ENCODE measurements around the gene IQCE.
"Not testable (repeated sequence)": the region's sequence is repeated elsewhere in the genome, so short reads cannot be mapped to it uniquely, and the experiment has no call there.

Gene IQCE

DNA sequence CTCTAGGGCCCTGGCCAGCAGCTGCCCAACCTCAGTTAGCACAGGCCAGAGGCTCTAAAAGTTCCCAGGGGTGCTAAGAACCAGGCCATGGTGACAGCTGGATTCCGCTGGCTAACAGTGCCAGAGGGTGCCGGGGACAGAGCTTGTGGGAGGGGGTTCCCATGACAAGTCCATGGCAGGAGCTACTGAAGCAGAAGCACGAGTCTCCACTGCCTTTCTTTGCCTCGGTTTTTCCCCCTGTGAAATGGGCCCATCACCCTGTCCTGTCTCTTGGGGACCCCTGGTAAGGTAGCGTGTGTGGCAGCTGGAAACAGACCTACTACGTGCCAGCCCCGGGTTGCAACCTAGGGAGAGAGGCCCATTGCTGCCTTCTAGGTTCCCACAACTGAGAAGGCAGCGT is 26.0 kb upstream of the IQCE start:
- DNase-seq: not testable (repeated sequence)

DNA sequence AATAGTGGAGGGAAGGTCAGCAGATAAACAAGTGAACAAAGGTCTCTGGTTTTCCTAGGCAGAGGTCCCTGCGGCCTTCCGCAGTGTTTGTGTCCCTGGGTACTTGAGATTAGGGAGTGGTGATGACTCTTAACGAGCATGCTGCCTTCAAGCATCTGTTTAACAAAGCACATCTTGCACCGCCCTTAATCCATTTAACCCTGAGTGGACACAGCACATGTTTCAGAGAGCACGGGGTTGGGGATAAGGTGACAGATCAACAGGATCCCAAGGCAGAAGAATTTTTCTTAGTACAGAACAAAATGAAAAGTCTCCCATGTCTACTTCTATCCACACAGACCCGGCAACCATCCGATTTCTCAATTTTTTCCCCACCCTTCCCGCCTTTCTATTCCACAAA is 25.2 kb upstream of the IQCE start:
- not testable (repeated sequence) for DNase-seq

DNA sequence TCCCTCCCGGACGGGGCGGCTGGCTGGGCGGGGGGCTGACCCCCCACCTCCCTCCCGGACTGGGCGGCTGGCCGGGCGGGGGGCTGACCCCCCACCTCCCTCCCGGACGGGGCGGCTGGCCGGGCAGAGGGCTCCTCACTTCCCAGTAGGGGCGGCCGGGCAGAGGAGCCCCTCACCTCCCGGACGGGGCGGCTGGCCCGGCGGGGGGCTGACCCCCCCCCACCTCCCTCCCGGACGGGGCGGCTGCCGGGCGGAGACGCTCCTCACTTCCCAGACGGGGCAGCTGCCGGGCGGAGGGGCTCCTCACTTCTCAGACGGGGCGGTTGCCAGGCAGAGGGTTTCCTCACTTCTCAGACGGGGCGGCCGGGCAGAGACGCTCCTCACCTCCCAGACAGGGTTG is 24.6 kb upstream of the IQCE start:
- not testable (repeated sequence) for DNase-seq

DNA sequence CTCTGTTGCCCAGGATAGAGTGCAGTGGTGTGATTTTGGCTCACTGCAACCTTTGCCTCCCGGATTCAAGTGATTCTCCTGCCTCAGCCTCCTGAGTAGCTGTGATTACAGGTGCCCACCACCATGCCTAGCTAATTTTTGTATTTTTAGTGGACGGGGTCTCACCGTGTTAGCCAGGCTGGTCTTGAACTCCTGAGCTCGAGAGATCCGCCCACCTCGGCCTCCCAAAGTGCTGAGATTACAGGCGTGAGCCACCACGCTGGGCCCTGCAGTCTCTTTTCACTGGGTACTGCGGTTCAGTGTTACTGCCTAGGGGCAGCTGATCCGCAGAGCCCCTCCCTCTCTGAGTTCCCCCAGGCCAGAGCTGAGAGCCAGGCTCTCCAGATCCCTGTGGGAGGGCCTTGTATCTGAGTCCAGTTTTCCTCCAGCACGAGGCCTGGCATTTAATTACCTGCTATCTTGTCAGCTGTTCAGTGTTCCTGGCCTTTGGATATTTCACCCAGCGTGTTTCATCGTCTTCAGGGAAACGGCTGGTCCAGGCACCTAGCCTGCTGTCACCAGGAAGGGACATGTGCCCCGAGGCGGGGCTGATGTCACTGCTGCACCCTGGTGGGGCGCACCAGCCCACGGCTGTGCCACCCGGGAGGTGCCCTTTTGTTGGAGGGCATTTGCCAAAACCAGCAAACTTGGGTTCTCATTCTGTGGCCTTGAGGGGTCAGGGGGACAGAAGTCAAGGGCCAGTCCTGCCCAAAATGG is 22.7 kb upstream of the IQCE start:
- not testable (repeated sequence) for DNase-seq

DNA sequence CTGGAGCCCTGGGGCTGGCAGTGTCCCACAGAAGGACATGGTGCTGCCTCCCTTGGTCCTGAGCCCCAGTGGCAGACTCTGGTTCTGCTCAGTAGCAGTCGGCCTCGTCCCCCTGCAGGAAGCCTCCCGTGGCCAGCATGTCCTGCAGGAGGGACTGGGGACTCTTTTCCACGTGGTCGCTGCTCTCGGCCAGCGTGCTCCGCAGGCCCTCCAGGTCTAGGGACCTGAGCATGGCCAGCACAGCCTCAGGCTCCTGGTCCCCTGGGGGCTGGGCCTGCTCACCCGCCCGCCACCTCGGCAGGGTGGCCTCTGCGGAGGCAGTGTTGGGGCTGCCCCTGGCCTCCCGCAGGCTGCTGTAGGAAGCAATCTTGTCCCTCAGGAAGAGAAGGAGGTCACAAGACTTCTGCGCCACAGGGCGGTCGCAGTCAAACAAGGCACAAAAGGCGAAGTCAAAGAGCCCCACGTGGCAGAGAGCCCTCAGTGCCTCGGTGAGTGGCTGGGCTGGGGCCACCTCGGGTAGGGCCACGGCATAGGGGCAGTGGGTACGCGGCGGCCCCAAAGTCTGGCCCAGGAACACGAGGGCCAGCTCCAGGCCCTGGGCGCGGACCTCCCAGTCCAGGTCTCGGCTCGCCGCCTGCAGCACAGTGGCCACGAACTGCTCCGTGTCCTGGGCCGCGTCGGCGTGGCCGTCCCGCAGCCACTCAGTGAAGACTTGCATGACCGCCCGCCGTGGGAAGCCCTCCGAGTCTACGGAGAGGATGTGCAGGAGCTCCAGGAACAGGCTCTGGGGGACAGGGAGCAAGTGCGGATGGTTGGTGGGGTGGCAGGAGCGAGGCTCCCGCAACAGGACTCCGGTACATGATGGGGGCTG is 20.6 kb upstream of the IQCE start:
- no peak for DNase-seq

DNA sequence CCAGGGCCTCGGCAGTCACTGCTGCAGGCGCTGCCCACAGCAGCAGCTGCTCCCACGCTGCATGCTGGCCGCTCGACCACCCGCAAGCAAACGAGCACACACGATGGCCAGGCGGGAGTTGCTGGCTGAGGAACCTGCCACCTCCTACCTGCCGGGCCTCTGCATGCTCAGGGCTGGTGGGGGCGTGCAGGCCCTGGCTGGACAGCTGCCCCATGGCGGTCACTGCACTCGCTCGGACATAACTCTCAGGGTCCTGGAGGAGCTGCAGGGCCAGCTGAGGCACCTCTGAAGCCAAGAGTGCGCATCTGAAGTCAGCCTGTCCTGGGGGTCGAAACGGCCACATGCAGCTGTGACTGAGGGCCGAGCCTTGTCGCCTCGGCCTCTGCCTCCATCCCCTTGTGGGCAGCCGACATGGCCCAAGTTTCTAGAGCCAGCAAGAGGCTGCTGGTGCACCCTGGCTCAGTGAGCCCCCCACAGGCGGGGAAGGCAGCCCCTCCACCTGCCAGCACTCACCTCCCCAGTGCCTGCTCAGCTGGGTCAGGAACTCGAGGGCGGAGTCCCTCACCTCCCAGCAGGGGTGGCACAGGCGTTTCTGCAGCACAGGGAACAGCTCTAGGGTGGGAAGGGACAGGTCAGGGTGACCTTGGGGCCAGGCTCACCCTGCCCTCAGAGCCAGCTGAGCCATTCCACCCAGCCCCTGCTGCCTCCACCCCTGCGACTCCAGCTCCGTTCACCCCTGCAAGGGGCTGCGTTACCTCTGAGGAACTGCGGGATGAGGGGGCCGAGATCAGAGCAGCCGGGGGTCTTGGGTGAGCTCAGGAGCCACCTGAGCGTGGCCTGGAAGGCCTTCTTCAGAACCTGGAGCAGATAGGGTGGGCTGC is 19.5 kb upstream of the IQCE start:
- no peak for DNase-seq

DNA sequence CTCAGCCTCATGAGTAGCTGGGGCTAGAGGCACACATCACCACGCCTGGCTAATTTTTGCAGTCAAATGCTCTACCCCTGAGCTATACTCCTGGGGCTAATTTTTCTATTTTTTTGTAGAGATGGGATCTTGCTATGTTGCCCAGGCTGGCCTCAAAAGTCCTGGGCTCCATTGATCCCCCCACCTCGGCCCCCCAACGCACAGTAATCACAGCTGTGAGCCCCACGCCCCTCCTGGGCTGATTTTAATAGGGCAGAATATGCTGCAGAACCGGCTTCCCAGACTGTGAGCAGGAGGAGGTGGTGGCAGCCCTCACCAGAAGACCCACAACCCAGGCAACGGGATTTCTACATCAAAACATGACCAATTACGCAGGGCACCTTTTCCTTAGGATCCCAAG is 18.6 kb upstream of the IQCE start:
- DNase-seq: no peak

DNA sequence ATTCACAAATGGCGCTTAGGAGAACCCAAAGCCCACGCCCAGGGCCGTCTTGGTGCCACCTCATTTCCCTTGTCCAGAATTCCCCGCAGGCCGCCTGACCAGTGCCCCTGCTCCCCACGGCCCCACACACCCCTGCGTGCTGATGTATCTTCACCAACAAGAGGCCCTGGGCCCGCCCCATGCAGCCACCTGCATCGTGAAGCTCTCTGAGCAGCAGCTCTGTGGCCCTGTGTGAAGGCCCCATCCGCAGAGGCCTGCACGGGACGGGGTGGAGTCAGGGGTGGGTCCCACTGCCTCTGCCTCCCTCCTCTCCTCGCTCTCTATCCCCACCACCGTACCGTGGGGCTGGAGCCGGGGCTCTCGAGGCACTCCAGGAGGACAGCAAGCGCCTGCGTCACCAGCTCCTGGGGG is 18.1 kb upstream of the IQCE start:
- no peak for DNase-seq

DNA sequence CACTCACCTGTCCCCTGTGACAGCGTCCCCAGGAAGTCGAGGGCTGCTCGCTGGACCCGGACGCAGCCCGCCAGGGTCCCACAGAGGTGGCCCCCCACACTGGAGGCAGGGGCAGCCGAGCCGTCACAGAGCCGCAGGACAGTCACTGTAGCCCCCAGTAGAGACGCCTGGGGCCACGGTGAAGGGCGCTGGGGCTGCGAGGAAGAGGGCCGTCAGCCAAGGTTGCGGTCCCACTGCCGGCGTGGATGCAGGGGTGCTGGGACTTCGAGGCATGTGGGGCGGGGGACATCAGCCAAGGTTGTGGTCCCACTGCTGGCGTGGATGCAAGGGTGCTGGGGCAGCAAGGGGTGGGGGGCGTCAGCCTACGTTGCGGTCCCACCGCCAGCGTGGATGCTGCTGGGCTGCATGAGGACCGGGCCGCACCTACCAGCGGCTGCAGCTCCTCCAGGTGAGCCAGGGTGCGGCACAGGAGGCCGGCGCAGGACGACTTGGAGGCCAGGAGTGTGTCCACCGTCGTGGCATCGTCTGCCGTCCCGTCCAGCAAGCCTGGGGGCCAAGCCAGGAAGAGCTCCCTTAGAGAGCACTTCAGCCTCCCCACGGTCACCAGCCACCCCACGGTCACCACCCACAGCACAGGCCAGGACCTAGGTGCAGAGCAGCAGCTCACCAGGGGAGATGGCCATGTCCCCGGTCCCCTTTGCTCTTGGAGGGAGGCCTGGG is 17.3 kb upstream of the IQCE start:
- DNase-seq: no peak

DNA sequence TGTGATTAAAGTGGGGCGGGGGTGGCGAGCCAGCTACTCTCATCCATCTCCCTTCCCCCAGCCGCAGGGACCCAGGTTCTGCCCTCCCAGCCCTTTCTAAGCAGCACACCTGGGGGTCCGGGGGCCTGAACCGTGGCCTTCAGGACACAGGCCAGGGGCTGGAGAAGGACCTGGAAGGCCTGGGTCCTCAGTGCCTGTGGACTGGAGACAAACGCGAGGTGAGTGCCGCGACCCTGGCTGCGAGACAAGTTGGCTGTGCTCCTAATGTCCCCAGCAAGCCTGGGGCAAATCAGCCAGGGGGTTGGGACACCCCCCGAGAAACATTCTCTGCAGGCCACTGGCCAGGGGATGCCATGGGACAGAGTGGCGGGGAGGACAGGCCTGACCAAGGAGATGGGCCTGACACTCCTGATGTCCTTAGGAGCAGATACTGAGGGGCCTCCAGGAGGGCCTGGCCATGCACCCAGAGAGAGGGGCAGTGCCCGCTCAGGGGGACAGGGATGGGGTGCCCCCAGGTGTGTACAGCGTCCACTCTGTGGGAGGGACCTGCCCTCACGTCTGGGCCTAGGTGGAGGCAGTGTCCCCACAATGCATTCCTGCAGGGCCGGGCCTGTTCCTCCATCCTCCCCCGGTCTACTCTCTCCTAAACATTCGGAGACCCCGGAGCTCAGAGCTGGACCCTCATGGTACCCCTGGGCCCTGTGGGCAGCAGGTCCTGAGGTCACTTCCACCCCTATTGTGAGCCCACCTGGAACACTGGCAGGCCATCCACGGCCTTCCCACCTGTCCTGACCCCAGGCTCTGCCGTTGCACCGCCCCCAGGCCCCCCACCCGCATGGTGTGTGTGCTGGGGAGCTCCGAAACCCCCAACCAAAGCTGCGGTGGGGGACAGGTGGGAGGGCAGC is 16.5 kb upstream of the IQCE start:
- DNase-seq: no peak

DNA sequence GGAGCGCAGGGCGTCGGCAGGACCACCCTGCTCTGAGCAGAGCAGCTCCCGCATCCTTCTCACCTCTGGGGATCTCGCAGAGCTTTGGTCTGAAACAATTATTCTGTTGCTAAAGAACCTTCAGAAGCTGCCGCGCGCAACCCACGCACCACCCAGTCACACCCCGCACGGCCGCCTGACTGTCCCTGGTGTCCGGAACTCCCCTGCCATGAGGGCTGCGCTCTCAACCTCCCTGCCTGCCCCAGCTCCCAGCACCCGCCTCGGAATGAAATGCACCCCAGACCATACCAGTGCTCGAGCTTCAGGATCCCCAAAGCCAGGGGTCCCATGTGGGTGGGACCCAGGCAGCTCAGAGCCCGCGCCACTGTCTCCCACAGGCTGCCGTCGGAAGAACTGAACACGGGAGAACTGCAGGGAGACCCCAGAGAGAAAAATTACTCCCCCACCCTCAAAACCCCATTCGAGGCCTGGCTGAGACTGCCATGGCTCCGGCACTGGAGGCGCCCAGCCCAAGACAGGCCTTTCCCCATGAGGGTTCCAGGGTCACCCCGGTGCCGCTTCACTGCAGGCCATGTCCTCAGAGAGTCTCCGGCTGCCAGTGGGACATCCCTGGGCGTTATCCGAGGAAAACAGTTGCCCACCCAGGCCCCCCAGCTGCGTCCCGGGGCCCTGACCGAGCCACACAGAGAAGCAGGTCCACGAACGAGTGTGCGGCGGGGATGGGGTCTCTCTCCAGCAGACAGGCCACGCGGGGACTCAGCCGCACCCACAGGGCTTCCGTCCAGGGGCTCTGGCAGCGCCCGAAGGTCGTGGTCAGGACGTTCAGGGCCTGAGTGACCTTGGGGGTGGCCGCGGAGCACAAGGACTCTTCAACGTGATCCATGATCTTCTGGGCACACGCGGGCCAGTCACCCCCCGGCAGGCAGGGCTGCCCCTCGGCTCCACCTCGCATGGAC is 15.6 kb upstream of the IQCE start:
- DNase-seq: no peak

DNA sequence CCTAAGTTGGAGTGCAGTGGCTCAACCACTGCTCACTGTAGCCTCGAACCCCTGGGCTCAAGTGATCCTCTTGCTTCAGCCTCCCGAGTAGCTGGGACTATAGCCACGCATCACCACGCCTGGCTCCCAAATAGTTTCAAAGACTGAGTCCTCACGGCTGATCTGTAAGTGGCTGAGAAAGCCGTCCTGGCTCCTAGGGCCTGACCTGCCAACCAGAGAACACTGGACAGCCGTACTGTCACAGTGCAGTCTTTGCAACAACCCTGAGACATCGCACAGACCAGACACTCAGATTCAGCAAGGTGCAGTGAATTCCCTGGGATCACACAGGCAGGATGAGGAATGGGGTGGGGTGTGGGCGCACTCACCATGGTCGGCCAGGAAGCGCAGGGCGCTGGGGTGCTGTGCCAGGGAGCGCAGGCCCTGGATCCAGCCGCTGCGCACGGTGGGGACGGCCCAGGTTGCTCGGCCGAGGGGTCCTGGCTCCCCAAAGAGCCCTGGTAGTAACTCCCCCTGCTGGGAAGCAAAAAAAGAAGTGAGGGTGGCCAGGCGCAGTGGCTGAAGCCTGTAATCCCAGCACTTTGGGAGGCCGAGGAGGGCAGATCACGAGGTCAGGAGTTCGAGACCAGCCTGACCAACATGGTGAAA is 14.1 kb upstream of the IQCE start:
- no peak for DNase-seq

DNA sequence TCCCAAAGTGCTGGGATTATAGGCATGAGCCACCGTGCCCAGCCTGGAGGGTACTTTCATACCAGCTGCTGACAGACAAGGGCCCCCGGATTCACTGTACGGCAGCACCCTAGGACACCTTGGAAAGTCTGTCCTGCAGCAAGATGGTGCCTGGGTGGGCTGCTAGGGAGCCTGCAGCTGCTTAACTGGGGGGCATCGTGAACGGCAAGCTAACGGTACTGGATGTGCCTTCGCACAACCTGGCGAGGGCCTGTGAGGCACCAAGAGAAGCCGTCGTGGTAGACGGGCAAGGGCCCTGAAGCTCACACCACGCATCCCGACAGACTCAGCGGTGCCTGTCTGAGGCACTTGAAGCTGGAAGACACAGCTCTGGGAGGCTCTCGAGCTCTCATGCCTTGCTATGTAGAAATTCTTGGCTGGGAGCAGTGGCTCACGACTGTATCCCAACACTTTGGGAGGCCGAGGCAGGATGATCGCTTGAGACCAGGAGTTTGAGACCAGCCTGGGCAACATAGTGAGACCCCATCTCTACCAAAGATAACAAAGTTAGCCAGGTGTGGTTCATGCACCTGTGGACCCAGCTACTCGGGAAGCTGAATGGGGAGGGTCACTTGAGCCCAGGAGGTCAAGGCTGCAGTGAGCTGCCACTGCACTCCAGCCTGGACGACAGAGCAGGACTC is 12.9 kb upstream of the IQCE start:
- DNase-seq: no peak

DNA sequence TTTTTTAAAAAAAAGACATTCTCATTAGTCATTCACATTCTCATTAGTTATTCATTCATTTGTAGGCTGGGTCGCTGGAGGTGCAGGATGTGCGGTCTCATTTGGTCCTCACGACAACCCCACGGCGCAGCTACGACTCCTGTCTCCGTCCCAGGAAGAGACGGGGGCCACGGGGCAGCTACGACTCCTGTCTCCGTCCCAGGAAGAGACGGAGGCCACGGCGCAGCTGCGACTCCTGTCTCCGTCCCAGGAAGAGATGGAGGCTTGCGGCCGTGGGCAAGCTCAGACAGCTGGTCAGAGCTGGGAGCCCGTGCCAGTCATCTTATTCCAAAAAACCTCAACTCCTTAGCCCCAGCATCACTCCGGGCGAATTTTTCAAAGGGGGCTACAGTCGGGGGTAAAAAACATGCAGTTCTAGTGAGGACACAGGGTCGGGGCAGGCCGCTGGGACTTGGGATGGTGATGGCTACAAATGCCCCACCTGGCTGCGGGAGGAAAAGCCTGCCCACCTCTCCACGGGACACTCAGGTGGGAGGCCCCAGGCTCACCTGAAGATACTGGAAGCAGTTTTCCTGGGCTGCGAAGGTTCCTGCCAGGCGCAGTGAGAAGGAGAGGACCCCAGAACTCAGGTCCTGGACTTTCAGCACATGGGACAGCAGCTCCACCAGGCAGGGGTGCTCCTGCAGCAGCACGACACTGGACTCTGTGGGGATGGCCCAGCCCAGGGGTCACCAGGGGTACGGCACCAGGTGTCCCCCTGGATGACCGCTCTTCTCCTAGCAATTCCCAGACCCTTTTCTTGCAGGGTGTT is 11.8 kb upstream of the IQCE start:
- DNase-seq: no peak

DNA sequence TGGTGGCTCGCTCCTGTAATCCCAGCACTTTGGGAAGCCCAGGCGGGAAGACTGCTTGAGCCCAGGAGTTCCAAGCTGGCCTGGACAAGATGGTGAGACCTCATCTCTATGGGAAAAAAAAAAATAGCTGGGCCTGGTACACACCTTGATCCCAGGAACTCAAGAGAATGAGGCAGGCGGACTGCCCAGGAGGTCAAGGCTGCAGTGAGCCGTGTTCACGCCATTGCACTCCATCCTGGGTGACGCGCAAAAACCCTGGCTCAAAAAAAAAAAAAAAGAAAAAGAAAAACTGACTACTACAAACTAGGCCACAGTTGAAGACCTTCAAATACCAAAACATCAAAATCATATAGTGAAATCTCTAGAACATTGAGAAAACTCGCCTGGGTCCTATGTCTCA is 7.4 kb upstream of the IQCE start:
- no peak for DNase-seq

DNA sequence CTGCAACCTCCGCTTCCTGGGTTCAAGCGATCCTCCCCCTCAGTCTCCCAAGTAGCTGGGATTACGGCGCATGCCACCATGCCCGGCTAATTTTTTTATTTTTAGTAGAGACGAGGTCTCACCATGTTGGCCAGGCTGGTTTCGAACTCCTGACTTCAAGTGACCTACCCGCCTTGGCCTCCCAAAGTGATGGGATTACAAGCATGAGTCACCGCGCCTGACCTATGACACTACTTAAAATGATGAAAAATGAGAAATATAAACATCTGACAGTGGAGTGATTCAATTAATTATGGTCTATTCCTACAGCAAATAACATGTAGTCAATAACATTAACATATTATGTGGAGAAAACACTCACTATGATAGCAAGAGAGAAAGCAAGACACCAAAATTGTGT is 5.7 kb upstream of the IQCE start:
- DNase-seq: no peak

DNA sequence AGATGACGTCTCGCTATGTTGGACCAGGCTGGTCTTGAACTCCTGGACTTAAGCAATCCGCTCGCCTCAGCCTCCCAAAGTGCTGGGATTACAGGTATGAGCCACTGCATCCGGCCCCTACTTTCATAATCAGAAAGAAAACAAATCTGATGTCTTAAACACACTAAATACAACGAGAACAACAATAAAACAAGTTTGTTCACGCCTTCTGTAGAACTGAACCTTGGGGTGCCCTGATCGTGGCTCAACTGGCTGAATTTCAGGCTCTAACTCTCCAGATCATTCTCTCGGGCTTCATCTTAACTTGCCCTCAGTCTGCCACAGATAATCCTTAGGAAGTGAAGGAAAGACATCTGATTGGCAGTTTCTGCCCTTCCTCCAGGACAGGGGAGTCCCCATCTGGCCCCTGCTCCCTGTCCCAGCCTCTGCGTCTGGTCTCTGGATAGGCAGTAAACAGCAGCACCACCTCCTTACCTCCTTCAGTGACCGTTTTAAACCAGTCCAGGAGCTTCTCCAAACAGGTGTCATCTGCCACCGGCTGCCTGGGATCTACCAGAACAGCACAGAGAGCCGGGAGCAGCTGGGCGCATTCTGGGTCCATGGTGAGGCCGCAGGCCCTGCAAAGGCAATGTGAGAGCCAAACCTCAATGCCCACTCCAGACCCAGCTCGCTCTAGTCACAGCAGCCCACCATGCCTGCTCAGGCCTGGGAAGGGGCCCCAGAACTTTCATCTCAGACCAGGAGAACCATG is 4.8 kb upstream of the IQCE start:
- no peak for DNase-seq
